Measurements from ENCODE around the gene GTF3C4. TPM values are rescaled to one million over a fixed set of nuclear protein-coding genes. Genes with fewer than 3 reads are reported as not detected.
"Not testable (repeated sequence)": the region's sequence is repeated elsewhere in the genome, so short reads cannot be mapped to it uniquely, and the experiment has no call there.

Gene GTF3C4
- total and polyA plus RNA-seq, 2 experiments from 2014 or later = 9.5 to 39.6 TPM

- not testable (repeated sequence) for H3K9me3 Mint-ChIP-seq
Observed at GRCh38 chr9:132718381-132718928, 48.2 kb downstream of the GTF3C4 start.

GRCh38 chr9:132721661-132722060, 51.4 kb downstream of the GTF3C4 start:
- Histone ChIP-seq H3K4me3 (no peak overlapping the region), H3F3A (replicated peaks; ENCODE audit: low read depth) (no peaks in the 10 kb centered on the region), H3K36me3 (ENCODE audit: insufficient read depth) (no peaks in the 10 kb centered on the region), H3K4me1 (ENCODE audit: insufficient read depth) (no peaks in the 10 kb centered on the region), H4K20me1 (replicated peaks; ENCODE audit: insufficient read depth) (no peaks in the 10 kb centered on the region), H3K79me2 (replicated peaks; ENCODE audit: insufficient read depth) (no peaks in the 10 kb centered on the region), H3K9me2 (ENCODE audit: insufficient read depth) (no peaks in the 10 kb centered on the region), H2AFZ (no peak overlapping the region), H3K27me3 (ENCODE audit: insufficient read depth) (no peaks in the 10 kb centered on the region), H3K4me2 (no peak overlapping the region), H3K27ac (ENCODE audit: low read depth) (no peak overlapping the region)
- 0 out of 3 replicates have a peak, but pooled peaks cover 3% of the 10 kb centered on the region for H3K4me1 Mint-ChIP-seq
- no peak overlapping the region for H3K27ac Mint-ChIP-seq
- DNase-seq (ENCODE audit: low spot score) (no peak), ATAC-seq (no peak)
- H3K9me3 Mint-ChIP-seq = no peaks in the 10 kb centered on the region
- H3K36me3 Mint-ChIP-seq (ENCODE audit: low read depth) = no peaks in the 10 kb centered on the region
- H3K27me3 Mint-ChIP-seq (ENCODE audit: insufficient read depth, low read depth, poor library complexity) = peaks cover 12% of the 10 kb centered on the region
- no peak overlapping the region for H3K4me3 Mint-ChIP-seq
- TF ChIP-seq POLR2AphosphoS5 (IDR thresholded peaks at IDR 0.05; ENCODE audit: low read depth) (no peak), ETS1 (IDR thresholded peaks at IDR 0.05) (no peak), NANOG (IDR thresholded peaks at IDR 0.05; ENCODE audit: borderline replicate concordance) (no peak), ZNF462 (CRISPR knock-in tag; IDR thresholded peaks at IDR 0.05) (no peak), JUNB (IDR thresholded peaks at IDR 0.05; ENCODE audit: unreplicated experiment) (no peak), CREB1 (CRISPR knock-in tag; IDR thresholded peaks at IDR 0.05; ENCODE audit: low read depth) (no peak), ZNF331 (CRISPR knock-in tag; IDR thresholded peaks at IDR 0.05; ENCODE audit: low read depth) (no peak), ZNF114 (CRISPR knock-in tag; IDR thresholded peaks at IDR 0.05) (no peak), CTCF (conservative IDR thresholded peaks at IDR 0.05; ENCODE audit: low read depth in 2 of 2) (no peak), STAT1 (IDR thresholded peaks at IDR 0.05; ENCODE audit: unreplicated experiment) (no peak), EZH2 (IDR thresholded peaks at IDR 0.05; ENCODE audit: low read depth, unreplicated experiment) (no peak)

More at GRCh38 chr9:132718381-132718928, 48.2 kb downstream of the GTF3C4 start:
- H3K79me2 ChIP-seq (replicated peaks; ENCODE audit: insufficient read depth); H3K4me3 ChIP-seq; H3K4me2 ChIP-seq; H3K36me3 ChIP-seq (ENCODE audit: insufficient read depth); ATAC-seq; DNase-seq (ENCODE audit: low spot score); H3K27me3 ChIP-seq (ENCODE audit: insufficient read depth); H3K4me3 Mint-ChIP-seq; H3K27ac Mint-ChIP-seq; H3K27ac ChIP-seq (ENCODE audit: low read depth); H3K4me1 Mint-ChIP-seq; H3K9me2 ChIP-seq (ENCODE audit: insufficient read depth); H3K36me3 Mint-ChIP-seq (ENCODE audit: low read depth); H3K27me3 Mint-ChIP-seq (ENCODE audit: insufficient read depth, low read depth, poor library complexity); H3F3A ChIP-seq (replicated peaks; ENCODE audit: low read depth); H4K20me1 ChIP-seq (replicated peaks; ENCODE audit: insufficient read depth); H3K4me1 ChIP-seq (ENCODE audit: insufficient read depth); H2AFZ ChIP-seq: not testable (repeated sequence)

All from GM23338 (cell line).